ENCODE results near the gene RAB27B.
"Not testable (repeated sequence)": the region's sequence is repeated elsewhere in the genome, so short reads cannot be mapped to it uniquely, and the experiment has no call there.

Gene RAB27B

GRCh38 chr18:54815086-54815485, 13.2 kb upstream of the RAB27B start:
- no peak for DNase-seq (ENCODE audit: low read depth)

GRCh38 chr18:54820785-54821275, 7.4 kb upstream of the RAB27B start:
- DNase-seq (ENCODE audit: low read depth) = not testable (repeated sequence)

- DNase-seq (ENCODE audit: low read depth) = peak; percentile 83
These were observed 5.1 kb upstream of the RAB27B start for GRCh38 chr18:54822872-54823845.

- no peak for DNase-seq (ENCODE audit: low read depth)
These were observed 3.5 kb upstream of the RAB27B start for GRCh38 chr18:54824761-54825160.

- no peak for DNase-seq (ENCODE audit: low read depth)
These were observed 2.5 kb upstream of the RAB27B start for GRCh38 chr18:54825601-54826344.

GRCh38 chr18:54828986-54829385, 709 bp downstream of the RAB27B start:
- DNase-seq (ENCODE audit: low read depth) = no peak

GRCh38 chr18:54829856-54830255, 1.6 kb downstream of the RAB27B start:
- DNase-seq (ENCODE audit: low read depth) = no peak

GRCh38 chr18:54830260-54830659, 2.0 kb downstream of the RAB27B start:
- DNase-seq (ENCODE audit: low read depth) = no peak

- no peak for DNase-seq (ENCODE audit: low read depth)
These were observed 2.6 kb downstream of the RAB27B start for GRCh38 chr18:54830866-54831265.

GRCh38 chr18:54835944-54836343, 7.7 kb downstream of the RAB27B start:
- DNase-seq (ENCODE audit: low read depth) = no peak

GRCh38 chr18:54843314-54843713, 15.0 kb downstream of the RAB27B start:
- no peak for DNase-seq (ENCODE audit: low read depth)

- no peak for DNase-seq (ENCODE audit: low read depth)
These were observed 17.5 kb downstream of the RAB27B start for GRCh38 chr18:54845787-54846186.

- DNase-seq (ENCODE audit: low read depth) = no peak
These were observed 19.8 kb downstream of the RAB27B start for GRCh38 chr18:54848121-54848520.

GRCh38 chr18:54849683-54850082, 21.4 kb downstream of the RAB27B start:
- no peak for DNase-seq (ENCODE audit: low read depth)

- no peak for DNase-seq (ENCODE audit: low read depth)
These were observed 22.3 kb downstream of the RAB27B start for GRCh38 chr18:54850598-54850997.

- no peak for DNase-seq (ENCODE audit: low read depth)
These were observed 24.8 kb downstream of the RAB27B start for GRCh38 chr18:54852780-54853675.

GRCh38 chr18:54855050-54855449, 26.8 kb downstream of the RAB27B start:
- DNase-seq (ENCODE audit: low read depth) = not testable (repeated sequence)

GRCh38 chr18:54856105-54856646, 27.9 kb downstream of the RAB27B start:
- DNase-seq (ENCODE audit: low read depth) = no peak

- DNase-seq (ENCODE audit: low read depth) = no peak
These were observed 29.2 kb downstream of the RAB27B start for GRCh38 chr18:54857499-54857898.

- DNase-seq (ENCODE audit: low read depth) = no peak
These were observed 31.6 kb downstream of the RAB27B start for GRCh38 chr18:54859667-54860421.

GRCh38 chr18:54860941-54861340, 32.7 kb downstream of the RAB27B start:
- DNase-seq (ENCODE audit: low read depth) = no peak
